Chondrocyte (in vitro differentiated cells): Measurements from ENCODE around the gene CCDC182. TPM values are rescaled to one million over a fixed set of nuclear protein-coding genes. Genes with fewer than 3 reads are reported as not detected.

Experiments
- DNase-seq: peaks from one replicate; pipeline ENCODE4 v3.0.0; 2021; ENCODE audit warnings: mixed read lengths, low spot score
- H3K27ac Mint-ChIP-seq: one replicate; pipeline ENCODE4 v1.8.0; 2021; ENCODE audit warnings: mild to moderate bottlenecking, moderate library complexity, mixed read lengths; ENCODE audit not compliant: unreplicated experiment
- H3K27me3 Mint-ChIP-seq: 2 replicates; pipeline ENCODE4 v1.8.0; 2021; ENCODE audit warnings: low read depth, mixed read lengths
- H3K36me3 Mint-ChIP-seq: 2 replicates; pipeline ENCODE4 v1.8.0; 2021; ENCODE audit warnings: low read depth, mixed read lengths
- H3K4me1 Mint-ChIP-seq: 2 replicates; pipeline ENCODE4 v1.8.0; 2021; ENCODE audit warnings: low read depth, mild to moderate bottlenecking, mixed read lengths
- H3K4me3 Mint-ChIP-seq: one replicate; pipeline ENCODE4 v1.8.0; 2021; ENCODE audit warnings: mild to moderate bottlenecking, moderate library complexity, mixed read lengths; ENCODE audit not compliant: unreplicated experiment
- H3K9me3 Mint-ChIP-seq: 2 replicates; pipeline ENCODE4 v1.8.0; 2021; ENCODE audit warnings: low read depth, mixed read lengths
- total RNA-seq: library from RNA; stranded (reverse); gene quantifications from 3 replicates; pipeline ENCODE4 v1.2.1, GENCODE V29; 2021
- TF ChIP-seq, protein P1 (sequence below): fragments of 200-600 bp; sonication (generic); IDR thresholded peaks from 2 replicates; pipeline ENCODE4 v1.5.0; 2021; ENCODE audit warnings: antibody characterized with exemption, mild to moderate bottlenecking, moderate library complexity

CCDC182 gene
- total RNA-seq, 1 donor from 2014 or later = not detected

- Mint-ChIP-seq H3K4me3 (no peak overlapping the region), H3K4me1 (peaks cover 2% of the 10 kb centered on the region), H3K27ac (no peak overlapping the region), H3K27me3 (peaks cover 34% of the 10 kb centered on the region), H3K36me3 (no peaks in the 10 kb centered on the region), H3K9me3 (no peaks in the 10 kb centered on the region)
- TF ChIP-seq, protein P1, sequence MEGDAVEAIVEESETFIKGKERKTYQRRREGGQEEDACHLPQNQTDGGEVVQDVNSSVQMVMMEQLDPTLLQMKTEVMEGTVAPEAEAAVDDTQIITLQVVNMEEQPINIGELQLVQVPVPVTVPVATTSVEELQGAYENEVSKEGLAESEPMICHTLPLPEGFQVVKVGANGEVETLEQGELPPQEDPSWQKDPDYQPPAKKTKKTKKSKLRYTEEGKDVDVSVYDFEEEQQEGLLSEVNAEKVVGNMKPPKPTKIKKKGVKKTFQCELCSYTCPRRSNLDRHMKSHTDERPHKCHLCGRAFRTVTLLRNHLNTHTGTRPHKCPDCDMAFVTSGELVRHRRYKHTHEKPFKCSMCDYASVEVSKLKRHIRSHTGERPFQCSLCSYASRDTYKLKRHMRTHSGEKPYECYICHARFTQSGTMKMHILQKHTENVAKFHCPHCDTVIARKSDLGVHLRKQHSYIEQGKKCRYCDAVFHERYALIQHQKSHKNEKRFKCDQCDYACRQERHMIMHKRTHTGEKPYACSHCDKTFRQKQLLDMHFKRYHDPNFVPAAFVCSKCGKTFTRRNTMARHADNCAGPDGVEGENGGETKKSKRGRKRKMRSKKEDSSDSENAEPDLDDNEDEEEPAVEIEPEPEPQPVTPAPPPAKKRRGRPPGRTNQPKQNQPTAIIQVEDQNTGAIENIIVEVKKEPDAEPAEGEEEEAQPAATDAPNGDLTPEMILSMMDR = no peak
- DNase-seq = no peak
These were observed 1.1 kb upstream of the CCDC182 start for GRCh38 chr17:57746221-57746620.

- Mint-ChIP-seq H3K9me3 (no peaks in the 10 kb centered on the region), H3K36me3 (no peaks in the 10 kb centered on the region), H3K27ac (no peak overlapping the region), H3K27me3 (peaks cover 38% of the 10 kb centered on the region), H3K4me3 (no peak overlapping the region), H3K4me1 (peaks cover 2% of the 10 kb centered on the region)
- TF ChIP-seq, protein P1 = no peak
- no peak for DNase-seq
These were observed 616 bp downstream of the CCDC182 start for GRCh38 chr17:57744195-57745170.

GRCh38 chr17:57740235-57740528, 4.9 kb downstream of the CCDC182 start:
- Mint-ChIP-seq H3K4me1 (no peaks in the 10 kb centered on the region), H3K4me3 (no peak overlapping the region), H3K9me3 (no peaks in the 10 kb centered on the region), H3K36me3 (peaks cover 1% of the 10 kb centered on the region), H3K27me3 (peaks cover 29% of the 10 kb centered on the region), H3K27ac (no peak overlapping the region)
- TF ChIP-seq, protein P1 = peak; percentile 6
- DNase-seq = no peak

- Mint-ChIP-seq H3K4me3 (no peak overlapping the region), H3K27ac (no peak overlapping the region), H3K9me3 (no peaks in the 10 kb centered on the region), H3K27me3 (peaks cover 31% of the 10 kb centered on the region), H3K4me1 (no peaks in the 10 kb centered on the region), H3K36me3 (peaks cover 1% of the 10 kb centered on the region)
- no peak for DNase-seq
- TF ChIP-seq, protein P1 = peak; percentile 72
These were observed 5.5 kb downstream of the CCDC182 start for GRCh38 chr17:57739402-57740234.

- Mint-ChIP-seq H3K27me3 (peaks cover 28% of the 10 kb centered on the region), H3K9me3 (no peaks in the 10 kb centered on the region), H3K4me3 (no peak overlapping the region), H3K36me3 (peaks cover 1% of the 10 kb centered on the region), H3K4me1 (no peaks in the 10 kb centered on the region), H3K27ac (no peak overlapping the region)
- no peak for DNase-seq
- TF ChIP-seq, protein P1 = no peak
These were observed 7.6 kb downstream of the CCDC182 start for GRCh38 chr17:57737450-57737849.
